ENCODE results near the gene TRIM14. TPM values are rescaled to one million over a fixed set of nuclear protein-coding genes. Genes with fewer than 3 reads are reported as not detected.

TRIM14 gene
- total RNA-seq, 1 experiment from 2014 or later = 34.5 TPM

GRCh38 chr9:98075332-98075805, 43.7 kb downstream of the TRIM14 start:
- Mint-ChIP-seq H3K27ac (ENCODE audit: unreplicated experiment) (peak overlapping the region; percentile 27), H3K27me3 (ENCODE audit: insufficient read depth, unreplicated experiment) (no peaks in the 10 kb centered on the region), H3K36me3 (ENCODE audit: insufficient read depth, unreplicated experiment) (peaks cover 30% of the 10 kb centered on the region), H3K9me3 (ENCODE audit: unreplicated experiment) (no peaks in the 10 kb centered on the region), H3K4me1 (ENCODE audit: low read depth, unreplicated experiment) (peaks cover 12% of the 10 kb centered on the region), H3K4me3 (ENCODE audit: unreplicated experiment) (no peak overlapping the region)
- TF ChIP-seq, protein P1, sequence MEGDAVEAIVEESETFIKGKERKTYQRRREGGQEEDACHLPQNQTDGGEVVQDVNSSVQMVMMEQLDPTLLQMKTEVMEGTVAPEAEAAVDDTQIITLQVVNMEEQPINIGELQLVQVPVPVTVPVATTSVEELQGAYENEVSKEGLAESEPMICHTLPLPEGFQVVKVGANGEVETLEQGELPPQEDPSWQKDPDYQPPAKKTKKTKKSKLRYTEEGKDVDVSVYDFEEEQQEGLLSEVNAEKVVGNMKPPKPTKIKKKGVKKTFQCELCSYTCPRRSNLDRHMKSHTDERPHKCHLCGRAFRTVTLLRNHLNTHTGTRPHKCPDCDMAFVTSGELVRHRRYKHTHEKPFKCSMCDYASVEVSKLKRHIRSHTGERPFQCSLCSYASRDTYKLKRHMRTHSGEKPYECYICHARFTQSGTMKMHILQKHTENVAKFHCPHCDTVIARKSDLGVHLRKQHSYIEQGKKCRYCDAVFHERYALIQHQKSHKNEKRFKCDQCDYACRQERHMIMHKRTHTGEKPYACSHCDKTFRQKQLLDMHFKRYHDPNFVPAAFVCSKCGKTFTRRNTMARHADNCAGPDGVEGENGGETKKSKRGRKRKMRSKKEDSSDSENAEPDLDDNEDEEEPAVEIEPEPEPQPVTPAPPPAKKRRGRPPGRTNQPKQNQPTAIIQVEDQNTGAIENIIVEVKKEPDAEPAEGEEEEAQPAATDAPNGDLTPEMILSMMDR (IDR thresholded peaks at IDR 0.05; ENCODE audit: insufficient read depth in 1 of 2, low read depth in 1 of 2, low read length in 1 of 2, severe bottlenecking in 1 of 2, unreplicated experiment in 1 of 2) = no peak
- DNase-seq = no peak
- H3K4me3 ChIP-seq (ENCODE audit: low read depth, low read length) = no peak overlapping the region
- intact Hi-C loops (cut with micrococcal nuclease; ENCODE audit: unreplicated experiment) = loop anchor here (2.0 kb wide), 1 partner anchor 117 kb away; the partner anchor contains the start of gene CORO2A
- no peaks in the 10 kb centered on the region for H3K27me3 ChIP-seq (replicated peaks; ENCODE audit: control insufficient read depth, insufficient read depth, low read length)
- no peaks in the 10 kb centered on the region for H3K9me3 ChIP-seq
- H3K4me1 ChIP-seq = peaks cover 16% of the 10 kb centered on the region
- BruUV-seq (replicated peaks) = no TSS peak
- CTCF ChIA-PET = no interaction called here
- no peaks in the 10 kb centered on the region for H3K36me3 ChIP-seq (ENCODE audit: control insufficient read depth, insufficient read depth, low read length)
- POLR2A ChIA-PET = no interaction called here

GRCh38 chr9:98074115-98074990, 44.7 kb downstream of the TRIM14 start:
- intact Hi-C loops (cut with micrococcal nuclease; ENCODE audit: unreplicated experiment) = loop anchor here (1.0 to 2.0 kb wide), 4 partner anchors 44 to 189 kb away; partner anchors contain the start of gene CORO2A
- Mint-ChIP-seq H3K9me3 (ENCODE audit: unreplicated experiment) (no peaks in the 10 kb centered on the region), H3K36me3 (ENCODE audit: insufficient read depth, unreplicated experiment) (peaks cover 24% of the 10 kb centered on the region), H3K27ac (ENCODE audit: unreplicated experiment) (peak overlapping the region; percentile 27), H3K4me3 (ENCODE audit: unreplicated experiment) (no peak overlapping the region), H3K27me3 (ENCODE audit: insufficient read depth, unreplicated experiment) (no peaks in the 10 kb centered on the region), H3K4me1 (ENCODE audit: low read depth, unreplicated experiment) (peaks cover 12% of the 10 kb centered on the region)
- CTCF ChIA-PET = interaction anchor here (0.5 to 2.5 kb wide), 7 partner anchors 10 to 240 kb away, joined by 3 to 10 read pairs (median 4); partner anchors contain the start of genes NANS and TRIM14
- peaks cover 16% of the 10 kb centered on the region for H3K4me1 ChIP-seq
- H3K9me3 ChIP-seq = no peaks in the 10 kb centered on the region
- no TSS peak for BruUV-seq (replicated peaks)
- no peaks in the 10 kb centered on the region for H3K36me3 ChIP-seq (ENCODE audit: control insufficient read depth, insufficient read depth, low read length)
- H3K4me3 ChIP-seq (ENCODE audit: low read depth, low read length) = no peak overlapping the region
- POLR2A ChIA-PET = no interaction called here
- H3K27me3 ChIP-seq (replicated peaks; ENCODE audit: control insufficient read depth, insufficient read depth, low read length) = no peaks in the 10 kb centered on the region
- peak; percentile 71 to 80 for DNase-seq
- TF ChIP-seq, protein P1 (IDR thresholded peaks at IDR 0.05; ENCODE audit: insufficient read depth in 1 of 2, low read depth in 1 of 2, low read length in 1 of 2, severe bottlenecking in 1 of 2, unreplicated experiment in 1 of 2) = peak; percentile 90 to 96

DNA sequence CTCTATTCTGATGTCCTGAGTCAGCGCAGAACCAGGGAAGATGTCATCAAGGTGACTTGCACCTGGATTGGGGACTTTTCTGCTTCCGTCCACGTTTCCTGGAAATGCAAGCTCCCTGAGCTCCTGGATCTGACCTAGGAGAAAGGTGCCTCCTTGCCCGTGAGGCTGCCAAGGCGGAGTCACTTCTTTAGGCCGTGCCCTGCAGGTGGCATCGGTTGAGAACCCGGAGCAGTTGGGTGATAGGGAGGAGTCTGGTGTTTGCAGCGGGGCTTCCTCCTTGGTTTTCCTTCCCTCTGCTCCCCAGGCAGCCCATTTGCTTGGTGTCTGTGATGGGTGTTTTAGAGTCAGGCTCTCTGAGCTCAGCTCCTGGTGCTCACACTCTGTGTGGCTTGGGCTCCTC, 47.3 kb downstream of the TRIM14 start:
- intact Hi-C loops (cut with micrococcal nuclease; ENCODE audit: unreplicated experiment) = no loop called here
- H3K27me3 ChIP-seq (replicated peaks; ENCODE audit: control insufficient read depth, insufficient read depth, low read length) = no peaks in the 10 kb centered on the region
- no peaks in the 10 kb centered on the region for H3K27me3 Mint-ChIP-seq (ENCODE audit: insufficient read depth, unreplicated experiment)
- no peak overlapping the region for H3K27ac Mint-ChIP-seq (ENCODE audit: unreplicated experiment)
- no peaks in the 10 kb centered on the region for H3K36me3 ChIP-seq (ENCODE audit: control insufficient read depth, insufficient read depth, low read length)
- H3K4me1 ChIP-seq = peaks cover 16% of the 10 kb centered on the region
- H3K9me3 Mint-ChIP-seq (ENCODE audit: unreplicated experiment) = no peaks in the 10 kb centered on the region
- peaks cover 12% of the 10 kb centered on the region for H3K4me1 Mint-ChIP-seq (ENCODE audit: low read depth, unreplicated experiment)
- peaks cover 27% of the 10 kb centered on the region for H3K36me3 Mint-ChIP-seq (ENCODE audit: insufficient read depth, unreplicated experiment)
- H3K4me3 ChIP-seq (ENCODE audit: low read depth, low read length) = no peak overlapping the region
- no TSS peak for BruUV-seq (replicated peaks)
- DNase-seq = no peak
- no peaks in the 10 kb centered on the region for H3K9me3 ChIP-seq
- no peak overlapping the region for H3K4me3 Mint-ChIP-seq (ENCODE audit: unreplicated experiment)
- ChIA-PET POLR2A (no interaction called here), CTCF (no interaction called here)
- TF ChIP-seq, protein P1 (IDR thresholded peaks at IDR 0.05; ENCODE audit: insufficient read depth in 1 of 2, low read depth in 1 of 2, low read length in 1 of 2, severe bottlenecking in 1 of 2, unreplicated experiment in 1 of 2) = no peak

All from Caco-2 (cell line).